Lower lobe of right lung (tissue), 2 donors: ENCODE measurements around the gene TMEM233. TPM values are rescaled to one million over a fixed set of nuclear protein-coding genes. Genes with fewer than 3 reads are reported as not detected.

Source experiments
- ATAC-seq, 2 donors: fragments of 200-7000 bp; cut with Tn5 transposase; one replicate each; pipeline ENCODE4 v1.9.1; 2020 to 2022; ENCODE audit warnings: mild to moderate bottlenecking in 2 of 2, moderate library complexity in 2 of 2
- DNase-seq: peaks from one replicate; pipeline ENCODE4 v3.0.0-alpha.2; 2020
- H3K27ac ChIP-seq: fragments of 200-600 bp; one replicate; pipeline ENCODE4 v1.8.0; 2022
- H3K27me3 ChIP-seq: fragments of 200-600 bp; one replicate; pipeline ENCODE4 v1.8.0; 2022; ENCODE audit warnings: low read depth
- H3K36me3 ChIP-seq: fragments of 200-600 bp; one replicate; pipeline ENCODE4 v1.8.0; 2022; ENCODE audit warnings: mild to moderate bottlenecking
- H3K4me1 ChIP-seq: fragments of 200-600 bp; one replicate; pipeline ENCODE4 v1.8.0; 2022
- H3K4me3 ChIP-seq: fragments of 200-600 bp; one replicate; pipeline ENCODE4 v1.8.0; 2022; ENCODE audit warnings: mild to moderate bottlenecking
- H3K9me3 ChIP-seq: fragments of 200-600 bp; one replicate; pipeline ENCODE4 v1.8.0; 2022
- CTCF ChIP-seq: fragments of 200-600 bp; IDR thresholded peaks from one replicate; pipeline ENCODE4 v1.8.0; 2022; ENCODE audit warnings: antibody characterized with exemption, mild to moderate bottlenecking
- intact Hi-C: fragments of 100-400 bp; cut with DNase I; formaldehyde crosslinking; loops from one replicate; pipeline ENCODE4 v1.11.0; 2022
- total RNA-seq: library from RNA; stranded (reverse); fragmentation: NEBNext Ultra II Directional; extraction: Animal tissue kit (Norgen Biotek cat#: 25700); gene quantifications from one replicate; pipeline ENCODE4 v1.2.1, GENCODE V29; 2021
- donor health status: DM: no; HTN: yes; CAD: no; lungs with severe emphysema.

TMEM233 gene
- total RNA-seq, 1 donor from 2014 or later = 0.47 TPM

GRCh38 chr12:119620490-119620889, 26.9 kb downstream of the TMEM233 start:
- intact Hi-C loops = no loop called here
- no peaks in the 10 kb centered on the region for H3K9me3 ChIP-seq
- H3K4me3 ChIP-seq = no peak overlapping the region
- no peaks in the 10 kb centered on the region for H3K27me3 ChIP-seq
- ATAC-seq (no peak), DNase-seq (no peak)
- no peak for TF ChIP-seq CTCF
- H3K27ac ChIP-seq = no peak overlapping the region
- H3K36me3 ChIP-seq = no peaks in the 10 kb centered on the region
- H3K4me1 ChIP-seq = no peaks in the 10 kb centered on the region

GRCh38 chr12:119621878-119622277, 28.3 kb downstream of the TMEM233 start:
- no peaks in the 10 kb centered on the region for H3K9me3 ChIP-seq
- H3K27me3 ChIP-seq = no peaks in the 10 kb centered on the region
- no peaks in the 10 kb centered on the region for H3K4me1 ChIP-seq
- no peak for ATAC-seq
- no peak overlapping the region for H3K4me3 ChIP-seq
- DNase-seq = no peak
- TF ChIP-seq CTCF = no peak
- H3K27ac ChIP-seq = no peak overlapping the region
- intact Hi-C loops = no loop called here
- H3K36me3 ChIP-seq = no peaks in the 10 kb centered on the region

GRCh38 chr12:119624966-119625365, 31.4 kb downstream of the TMEM233 start:
- no peaks in the 10 kb centered on the region for H3K27me3 ChIP-seq
- TF ChIP-seq CTCF = no peak
- DNase-seq (no peak), ATAC-seq (no peak)
- no peak overlapping the region for H3K4me3 ChIP-seq
- H3K27ac ChIP-seq = no peak overlapping the region
- no peaks in the 10 kb centered on the region for H3K36me3 ChIP-seq
- H3K4me1 ChIP-seq = no peaks in the 10 kb centered on the region
- intact Hi-C loops = no loop called here
- no peaks in the 10 kb centered on the region for H3K9me3 ChIP-seq

GRCh38 chr12:119627019-119627643, 33.6 kb downstream of the TMEM233 start:
- no peak overlapping the region for H3K4me3 ChIP-seq
- TF ChIP-seq CTCF = no peak
- H3K36me3 ChIP-seq = no peaks in the 10 kb centered on the region
- DNase-seq = no peak
- no peak for ATAC-seq
- H3K4me1 ChIP-seq = no peaks in the 10 kb centered on the region
- no peaks in the 10 kb centered on the region for H3K9me3 ChIP-seq
- H3K27ac ChIP-seq = no peak overlapping the region
- H3K27me3 ChIP-seq = no peaks in the 10 kb centered on the region
- intact Hi-C loops = no loop called here

- H3K36me3 ChIP-seq = no peaks in the 10 kb centered on the region
- DNase-seq (no peak), ATAC-seq (no peak)
- H3K9me3 ChIP-seq = no peaks in the 10 kb centered on the region
- H3K27me3 ChIP-seq = no peaks in the 10 kb centered on the region
- no peak for TF ChIP-seq CTCF
- no peak overlapping the region for H3K27ac ChIP-seq
- H3K4me1 ChIP-seq = no peaks in the 10 kb centered on the region
- H3K4me3 ChIP-seq = no peak overlapping the region
- intact Hi-C loops = no loop called here
Measured at GRCh38 chr12:119627686-119628085, 34.1 kb downstream of the TMEM233 start.
